GM21619 (cell line): ENCODE results near the gene HEY2.
"Not testable (repeated sequence)": the region's sequence is repeated elsewhere in the genome, so short reads cannot be mapped to it uniquely, and the experiment has no call there.

Experiments
- ATAC-seq: cut with Tn5 transposase; IDR thresholded peaks from one replicate; pipeline ENCODE4 v1.9.1; 2021; ENCODE audit not compliant: unreplicated experiment

The HEY2 gene

DNA sequence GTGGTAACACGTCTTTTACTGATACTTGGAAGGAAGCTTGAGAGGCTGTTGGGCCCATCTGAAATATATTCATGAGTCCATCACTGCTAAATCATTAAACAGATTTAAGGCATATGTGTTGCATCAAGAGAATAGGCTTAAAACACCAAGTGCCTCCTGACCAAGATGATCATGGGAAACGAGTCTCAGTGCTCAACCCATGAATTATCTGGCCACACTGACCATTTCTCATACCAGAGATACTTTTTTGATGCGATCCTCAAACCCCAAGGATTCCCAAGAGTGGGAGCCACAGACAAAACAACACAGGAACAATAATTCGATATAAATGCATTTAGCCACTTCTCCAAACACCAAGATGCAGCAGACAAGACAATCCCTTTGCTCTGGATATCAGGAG lies 17.2 kb downstream of the HEY2 start:
- no peak for ATAC-seq

DNA sequence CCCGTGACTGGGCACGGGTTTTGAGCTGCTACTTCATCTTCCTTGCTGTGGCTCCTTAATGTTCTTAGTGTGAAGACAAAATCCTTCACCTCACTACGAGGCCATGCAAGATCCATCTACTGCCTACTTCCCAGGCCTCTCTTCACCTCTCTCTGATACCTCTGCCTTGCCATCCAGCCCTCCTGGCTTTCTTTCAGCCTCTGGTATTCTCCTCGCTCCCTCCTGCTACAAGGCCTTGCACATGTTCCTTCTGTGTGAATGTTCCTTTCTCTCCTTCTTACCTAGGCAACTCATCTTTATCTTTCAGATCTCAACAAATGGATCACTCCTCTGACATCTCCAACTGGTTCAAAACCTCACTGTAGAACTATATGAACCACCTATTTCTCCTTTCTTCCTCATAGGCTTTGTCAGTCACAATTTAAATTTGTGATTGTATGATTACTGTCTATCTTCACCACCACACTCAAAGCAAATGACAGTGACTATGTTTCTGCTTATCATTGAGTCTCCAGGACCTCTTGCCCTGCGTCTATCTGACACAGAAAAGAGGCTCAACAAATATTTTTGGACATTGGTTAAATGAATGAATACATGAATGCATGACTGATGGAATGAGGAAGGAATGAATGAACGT lies 19.8 kb downstream of the HEY2 start:
- no peak for ATAC-seq

DNA sequence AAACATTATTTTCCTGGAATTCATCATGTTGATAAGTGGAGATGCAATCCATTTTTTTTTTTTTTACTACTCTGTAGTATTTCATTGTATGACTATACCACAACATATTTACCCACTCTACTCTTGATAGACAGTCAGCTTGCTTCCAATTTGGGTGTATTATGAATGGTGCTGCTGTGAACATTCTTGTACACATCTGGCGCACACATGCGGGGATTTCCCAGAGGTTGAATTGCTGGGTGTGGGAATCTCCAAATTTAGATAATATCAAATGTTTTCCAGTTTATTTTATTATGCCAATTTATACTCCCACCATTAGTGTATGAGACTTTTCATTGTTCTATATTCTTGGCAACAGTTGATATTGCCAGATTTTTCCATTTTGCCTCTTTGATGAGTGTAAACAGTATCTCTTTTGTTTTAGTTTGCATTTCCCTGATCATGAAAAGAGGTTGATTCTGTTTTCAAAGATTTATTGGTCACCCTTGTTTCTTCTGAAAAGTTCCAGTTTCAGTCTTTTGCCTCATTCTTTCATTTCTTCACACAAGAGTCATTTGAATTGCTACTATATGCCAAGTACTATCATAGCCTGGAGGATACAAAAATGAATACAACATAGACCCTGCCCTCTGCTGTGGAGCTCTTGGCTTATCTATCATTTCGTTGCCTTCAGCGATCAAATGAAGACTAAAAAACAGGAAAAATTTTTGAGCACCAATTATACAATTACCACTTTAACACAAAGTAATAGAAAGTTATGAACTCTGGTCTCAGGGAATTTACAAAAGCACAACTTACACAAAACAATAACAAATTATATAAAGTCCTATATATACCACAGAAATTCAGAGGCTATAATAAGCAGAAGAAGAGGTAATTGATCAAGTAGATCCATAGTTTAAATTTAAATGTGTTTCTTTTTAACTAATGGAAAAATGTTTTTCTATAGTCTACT lies 24.2 kb downstream of the HEY2 start:
- no peak for ATAC-seq

DNA sequence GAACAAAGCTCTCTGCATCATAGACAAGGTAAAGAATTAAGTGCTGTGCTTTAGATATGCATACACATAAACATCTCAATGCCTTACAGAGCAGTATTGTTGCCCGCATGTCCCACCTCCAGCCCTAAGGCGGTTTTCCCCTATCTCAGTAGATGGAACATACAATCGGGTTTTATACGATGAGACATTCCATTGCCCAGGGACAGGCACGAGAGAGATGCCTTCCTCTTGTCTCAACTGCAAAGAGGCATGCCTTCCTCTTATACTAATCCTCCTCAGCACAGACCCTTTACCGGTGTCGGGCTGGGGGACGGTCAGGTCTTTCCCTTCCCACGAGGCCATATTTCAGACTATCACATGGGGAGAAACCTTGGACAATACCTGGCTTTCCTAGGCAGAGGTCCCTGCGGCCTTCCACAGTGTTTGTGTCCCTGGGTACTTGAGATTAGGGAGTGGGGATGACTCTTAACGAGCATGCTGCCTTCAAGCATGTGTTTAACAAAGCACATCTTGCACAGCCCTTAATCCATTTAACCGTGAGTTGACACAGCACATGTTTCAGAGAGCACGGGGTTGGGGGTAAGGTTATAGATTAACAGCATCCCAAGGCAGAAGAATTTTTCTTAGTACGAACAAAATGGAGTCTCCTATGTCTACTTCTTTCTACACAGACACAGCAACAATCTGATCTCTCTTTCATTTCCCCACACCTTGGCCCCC lies 26.8 kb downstream of the HEY2 start:
- not testable (repeated sequence) for ATAC-seq

DNA sequence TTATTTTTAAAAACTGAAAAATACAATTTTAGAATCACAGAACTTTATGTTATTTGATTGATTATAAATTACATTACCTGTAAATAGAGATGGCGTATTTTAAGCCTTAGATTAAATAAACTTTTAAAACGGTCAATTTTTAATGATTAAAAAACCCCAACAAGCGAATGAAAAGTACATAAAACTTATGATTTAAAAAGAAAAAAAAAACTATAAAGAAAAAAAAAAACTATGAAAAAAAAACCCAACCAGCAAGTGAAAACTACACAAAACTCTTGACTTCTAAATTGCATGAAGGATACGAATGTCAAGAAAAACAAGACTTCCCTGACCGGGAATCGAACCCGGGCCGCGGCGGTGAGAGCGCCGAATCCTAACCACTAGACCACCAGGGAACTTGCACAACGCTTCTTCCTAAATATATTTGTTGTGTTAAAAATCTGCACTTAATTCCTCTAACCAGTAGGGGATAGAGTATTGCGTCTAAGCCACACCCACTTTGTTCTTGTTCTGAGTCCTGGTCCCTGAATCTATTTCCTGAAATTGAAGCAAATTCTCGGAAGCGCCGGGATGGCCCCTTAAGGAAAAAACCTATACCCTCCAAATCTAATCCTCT lies 30.6 kb downstream of the HEY2 start:
- ATAC-seq: peak; percentile 73

DNA sequence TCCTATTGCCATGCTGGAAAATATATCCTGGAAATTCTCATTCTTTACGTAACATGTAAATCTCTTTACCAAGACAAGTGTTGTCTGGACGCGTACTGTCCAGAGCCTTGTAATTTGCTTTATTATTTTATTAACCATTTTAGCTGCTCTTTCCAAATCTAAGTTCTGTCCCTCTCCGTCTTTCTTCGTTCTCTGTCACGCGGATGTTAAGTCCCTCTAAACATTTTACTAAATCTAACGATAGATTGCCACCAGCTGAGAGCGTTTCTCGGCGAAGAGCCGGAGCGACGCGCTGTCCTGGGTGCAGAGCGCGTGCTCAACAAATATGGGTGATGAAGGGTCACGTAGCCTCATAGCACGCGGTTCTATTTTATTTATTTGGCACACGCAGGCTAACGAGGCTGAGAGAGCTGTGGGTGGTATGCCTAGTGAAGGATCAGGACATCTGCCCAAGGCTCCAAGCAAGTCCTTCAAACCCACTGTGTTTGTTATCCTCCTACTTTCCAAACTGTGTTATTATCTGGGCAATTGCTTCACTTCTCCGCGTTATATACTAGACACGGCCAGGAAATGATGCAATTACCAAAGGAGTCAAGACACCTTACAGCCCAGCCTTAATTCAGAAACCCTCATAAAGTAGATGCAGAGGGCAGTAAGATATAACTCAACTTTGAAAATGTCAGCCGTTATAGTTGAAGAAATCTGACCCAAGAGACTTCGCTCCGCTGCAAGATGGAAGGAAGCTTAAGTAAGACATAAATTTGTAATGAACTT lies 31.3 kb downstream of the HEY2 start:
- ATAC-seq: peak; percentile 70

DNA sequence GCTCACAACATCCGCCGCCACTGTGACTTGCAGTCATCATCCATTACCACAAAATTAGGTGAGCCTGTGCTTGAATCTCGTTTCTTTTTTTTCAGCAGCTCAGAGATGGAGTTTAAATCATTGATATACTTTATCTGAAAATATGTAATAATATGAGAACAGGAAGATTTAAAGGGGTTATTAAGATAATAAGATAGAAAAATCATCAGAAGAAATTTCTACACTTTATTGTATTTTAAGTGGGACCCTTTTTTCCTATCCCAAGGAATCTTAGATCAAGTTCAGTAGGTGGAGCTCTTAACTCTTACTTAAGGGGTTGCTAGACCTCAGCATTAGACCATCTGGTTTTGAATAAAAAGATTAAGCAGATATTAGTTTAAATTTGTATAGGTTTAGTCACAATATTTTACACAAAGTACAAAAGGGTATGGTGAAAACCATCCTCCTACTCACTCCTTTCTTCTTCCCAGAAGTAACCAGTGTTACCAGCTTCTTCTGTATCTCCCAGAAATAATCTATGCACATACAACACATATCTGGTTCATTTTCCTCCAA lies 32.0 kb downstream of the HEY2 start:
- ATAC-seq: peak; percentile 41

DNA sequence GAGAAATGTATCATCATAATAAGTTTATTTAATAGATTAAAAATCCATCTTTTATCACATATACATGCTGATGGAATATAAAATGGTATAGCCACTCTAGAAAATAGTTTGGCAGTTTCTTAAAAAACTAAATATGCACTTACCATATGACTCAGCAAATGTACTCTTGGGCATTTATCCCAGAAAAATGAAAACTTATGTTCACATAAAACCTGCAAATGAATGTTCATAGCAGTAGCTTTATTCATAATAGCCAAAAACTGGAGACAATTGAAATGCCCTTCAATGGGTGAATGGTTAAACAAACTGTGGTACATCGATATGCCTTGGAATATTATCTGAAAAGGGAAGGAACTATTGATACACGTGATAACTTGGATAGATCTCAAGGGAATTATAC lies 34.9 kb downstream of the HEY2 start:
- ATAC-seq: no peak

DNA sequence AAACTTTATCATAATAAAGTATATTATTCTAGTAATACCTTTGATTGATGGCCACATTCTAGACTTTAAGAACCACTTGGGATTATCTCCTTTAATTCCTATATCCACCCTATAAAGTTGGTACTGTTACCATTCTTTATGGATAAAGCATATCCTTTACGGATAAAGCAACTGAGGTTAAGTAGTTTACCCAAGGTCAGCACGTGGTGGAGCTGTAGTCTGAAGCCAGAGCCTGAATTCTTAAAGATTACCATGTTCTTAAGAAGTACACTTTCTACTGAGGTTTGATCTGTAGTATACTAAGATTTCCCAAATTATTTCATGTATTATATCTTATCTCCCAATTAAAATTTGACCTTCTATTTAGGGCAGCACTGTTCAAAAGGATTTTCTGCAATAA lies 38.4 kb downstream of the HEY2 start:
- ATAC-seq: no peak

DNA sequence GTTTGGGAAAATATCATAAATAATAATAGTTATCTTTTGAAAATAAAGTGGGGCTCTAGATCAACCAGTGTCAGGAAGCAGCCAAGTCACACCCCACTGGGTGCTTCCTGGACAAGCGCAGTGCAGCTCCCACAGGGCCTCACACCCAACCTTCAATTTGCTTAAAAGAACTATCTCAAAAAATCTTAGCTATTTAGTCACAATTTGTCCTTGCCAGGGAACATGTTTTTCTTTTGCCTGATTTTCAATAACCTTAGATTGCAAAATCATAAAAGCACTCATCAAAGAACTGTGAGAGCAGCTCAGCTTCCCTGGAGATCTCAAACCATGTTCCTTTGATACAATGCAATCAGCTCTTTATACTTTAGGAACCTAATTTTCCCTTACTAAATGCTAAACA lies 39.7 kb downstream of the HEY2 start:
- ATAC-seq: no peak

DNA sequence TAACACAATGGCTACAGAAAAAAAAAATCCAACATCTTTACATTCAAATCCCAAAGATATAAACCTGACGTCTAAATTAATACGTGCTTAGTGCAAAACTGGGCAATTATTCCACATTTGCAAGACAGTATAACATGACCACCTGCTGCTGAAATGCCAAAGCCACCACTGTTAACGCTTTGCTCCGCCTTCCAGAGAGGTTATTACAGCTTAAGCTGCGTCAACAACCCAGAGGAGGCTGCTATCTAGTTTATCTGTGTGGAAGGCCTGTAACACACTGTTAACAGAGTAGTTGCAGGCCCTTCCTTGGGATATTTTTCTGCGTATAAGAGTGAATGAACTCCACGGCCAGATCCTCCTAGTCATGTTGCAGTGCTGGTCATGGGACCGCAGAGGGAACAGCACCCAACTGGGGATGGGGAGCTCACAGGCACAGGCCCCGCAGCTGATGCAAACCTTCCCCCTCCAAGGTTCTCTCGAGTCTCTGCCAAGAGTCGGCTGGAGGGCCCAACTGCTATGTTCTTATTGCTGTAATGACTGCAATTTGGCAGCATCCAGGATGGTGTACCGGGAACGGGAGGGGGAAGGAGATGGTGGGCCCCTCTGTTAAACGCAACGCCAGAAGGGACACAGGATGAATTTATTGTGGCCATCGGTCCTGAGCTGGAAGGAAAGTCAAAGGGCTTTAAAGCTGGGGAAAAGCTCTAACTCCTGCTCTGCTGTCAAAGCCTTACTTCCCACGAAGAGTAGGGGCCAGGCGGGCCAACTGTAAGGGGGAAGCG lies 40.3 kb downstream of the HEY2 start:
- peak; percentile 18 for ATAC-seq

DNA sequence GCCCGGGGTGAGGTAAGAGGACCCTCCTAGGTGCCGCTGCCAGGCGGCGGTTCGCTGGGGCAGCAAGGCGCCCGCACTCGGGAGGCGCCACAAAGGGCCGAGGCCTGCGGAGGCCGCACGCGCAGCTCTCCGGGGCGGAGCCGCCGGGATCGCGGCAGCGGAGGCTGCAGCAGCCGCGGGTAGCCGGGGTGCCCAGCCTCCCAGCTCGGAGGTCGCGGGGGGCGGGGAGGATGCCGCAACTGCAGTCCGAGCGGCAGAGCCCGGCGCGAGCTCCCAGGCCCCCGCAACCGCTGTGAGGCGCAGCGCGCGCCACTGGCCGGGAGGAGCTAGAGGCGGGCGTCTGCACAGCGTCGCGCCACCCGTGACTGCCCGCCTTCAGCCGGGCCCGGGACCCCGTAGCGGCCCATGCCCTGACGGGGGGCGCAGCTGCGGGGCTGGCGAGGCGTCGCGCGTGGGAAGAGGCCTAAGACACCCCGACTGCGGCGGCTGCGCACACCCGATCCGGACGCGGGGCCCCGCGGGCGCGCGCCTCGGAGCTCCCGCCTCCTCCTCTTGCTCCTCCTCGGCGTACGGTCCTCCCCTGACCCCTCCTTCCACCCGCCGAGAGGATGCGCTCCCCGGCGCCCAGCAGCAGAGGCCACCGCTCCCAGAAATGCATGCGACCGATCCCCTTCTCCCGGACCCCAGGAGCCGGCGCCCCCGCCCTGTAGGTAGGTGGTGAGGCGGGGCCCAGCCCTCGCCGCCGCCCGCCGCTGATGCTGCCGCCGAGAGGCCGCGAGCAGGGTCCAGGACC lies 41.1 kb downstream of the HEY2 start, which contains the start of gene NCOA7:
NCOA7 (plus strand) TSS at position 603 of the 793 bp plus-strand sequence. CDS start 24,395 bp downstream, outside the sequence.
- peak; percentile 70 for ATAC-seq

DNA sequence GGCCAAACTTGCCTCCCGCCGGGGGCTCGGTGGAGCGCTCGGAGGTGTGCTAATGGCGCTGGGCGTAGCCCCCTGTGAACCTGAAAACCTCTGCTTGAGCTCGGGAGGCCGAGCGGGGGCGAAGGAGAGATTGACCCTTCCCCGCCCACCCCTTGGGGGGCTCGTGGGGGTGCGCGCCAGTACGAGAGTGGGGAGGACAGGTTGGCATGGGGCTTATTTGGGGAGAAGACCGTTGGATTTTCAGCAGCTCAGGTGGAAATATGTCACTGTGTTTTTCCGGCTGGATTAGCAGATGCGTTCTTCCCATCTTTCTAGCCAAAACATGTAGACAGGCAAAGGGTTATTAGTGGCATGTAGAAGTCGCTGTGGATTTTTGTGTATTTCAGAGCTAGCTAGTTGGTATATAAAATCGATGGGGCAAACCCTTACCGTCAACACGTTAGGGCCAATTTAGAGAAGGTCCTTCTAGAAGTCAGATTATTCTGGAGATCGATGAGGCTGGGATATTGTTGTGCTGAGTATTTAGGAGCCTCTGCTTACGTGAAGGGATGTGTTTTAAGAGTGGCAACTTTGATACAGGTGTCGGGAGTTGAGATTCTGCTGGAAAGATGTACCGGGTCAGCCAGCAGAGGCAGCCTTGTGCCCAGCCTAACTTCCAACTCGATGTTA lies 41.9 kb downstream of the HEY2 start:
- peak; percentile 30 for ATAC-seq

DNA sequence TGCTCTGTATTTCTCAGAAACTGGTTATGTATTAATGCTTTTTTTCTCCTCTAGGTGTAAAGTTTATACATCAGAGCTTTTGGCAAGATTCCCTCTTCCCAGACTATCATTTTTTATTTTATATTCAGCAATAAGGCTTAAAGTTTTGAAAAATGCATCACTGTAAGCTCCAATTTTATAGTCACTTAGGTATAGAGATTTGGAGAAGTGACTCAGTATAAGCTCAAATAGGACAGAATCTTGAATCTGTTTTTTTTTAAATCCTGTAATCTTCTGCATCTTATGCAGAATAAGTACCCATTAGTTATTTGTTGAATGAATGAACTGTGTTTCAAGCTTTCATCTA lies 42.4 kb downstream of the HEY2 start:
- no peak for ATAC-seq

DNA sequence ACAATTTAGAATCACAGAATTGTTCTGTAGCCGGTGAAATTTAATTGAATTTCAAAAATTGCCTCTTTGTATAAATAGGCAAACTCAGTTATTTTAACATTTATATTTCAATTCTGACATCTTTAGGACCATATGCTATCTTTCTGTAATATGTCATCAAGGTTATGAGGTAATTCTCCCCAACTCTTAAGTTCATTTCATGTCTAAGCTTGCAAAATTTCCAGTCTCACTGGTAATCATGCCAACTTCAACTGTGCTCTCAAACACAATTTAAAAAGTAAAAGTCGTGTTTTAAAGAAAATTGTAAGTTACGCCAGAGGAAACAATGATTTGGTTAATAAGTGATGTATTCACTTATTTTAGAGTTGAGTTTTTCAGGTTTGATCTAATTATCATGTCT lies 42.7 kb downstream of the HEY2 start:
- no peak for ATAC-seq

DNA sequence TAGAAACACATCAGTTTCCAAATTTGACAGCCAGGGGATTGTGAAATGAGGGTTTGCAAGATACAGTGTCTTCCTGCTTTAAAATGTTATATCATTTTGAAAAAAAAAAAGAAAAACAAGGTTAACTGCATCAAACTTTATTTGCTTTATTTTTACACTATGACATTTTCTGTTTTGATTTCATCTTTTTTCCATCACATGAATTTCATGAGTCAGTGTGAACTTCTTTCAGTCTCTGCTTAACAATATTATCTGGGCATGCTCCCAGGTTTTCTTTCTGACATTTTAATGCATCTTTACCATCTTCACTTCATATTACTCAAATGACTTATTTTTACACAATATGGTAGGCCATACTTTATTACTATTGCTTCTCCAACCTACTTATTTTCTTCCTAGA lies 43.2 kb downstream of the HEY2 start:
- ATAC-seq: no peak

DNA sequence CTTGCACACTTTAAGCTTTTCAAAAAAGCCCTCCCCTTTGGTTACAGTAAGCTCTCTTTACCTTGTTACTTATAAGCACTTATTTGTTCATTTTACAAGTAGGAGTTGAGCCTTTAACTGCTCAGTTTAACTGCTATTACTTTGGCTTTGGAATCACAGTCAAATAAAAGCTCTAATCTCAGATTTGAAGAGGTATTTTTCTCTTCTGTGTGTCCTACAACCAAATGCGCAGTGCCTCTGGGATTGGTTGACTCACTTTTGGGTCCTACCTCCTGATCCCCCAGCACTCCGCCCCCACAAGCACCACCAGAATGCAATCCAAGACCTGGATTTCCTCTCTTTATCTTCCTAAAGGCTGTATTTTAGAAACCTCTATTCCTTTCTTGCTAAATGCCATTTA lies 43.8 kb downstream of the HEY2 start:
- no peak for ATAC-seq

DNA sequence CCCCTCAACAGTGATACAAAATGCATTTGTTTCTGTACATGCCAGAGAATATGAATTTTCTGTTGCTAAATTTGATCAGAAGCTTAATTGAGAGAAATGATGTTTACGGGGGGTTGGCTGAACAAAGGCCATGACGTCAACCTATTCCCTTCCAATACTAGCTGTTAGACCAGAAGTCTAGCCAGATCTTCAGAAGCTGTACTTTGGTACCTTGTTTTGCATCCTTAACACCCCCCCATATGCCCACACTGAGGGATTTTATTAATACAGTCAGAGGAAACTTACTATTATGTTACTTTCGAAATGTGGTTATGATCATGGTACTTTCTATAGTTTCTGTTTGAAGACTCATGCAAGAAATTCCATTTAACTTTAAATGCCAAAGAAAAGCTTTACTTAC lies 44.4 kb downstream of the HEY2 start:
- no peak for ATAC-seq
